Loucy (cell line): ENCODE data around the gene PPARA.

Experiments used
- EZH2phosphoT487 ChIP-seq: fragments of 200-600 bp; IDR thresholded peaks from 2 replicates; pipeline ENCODE4 v1.6.1; 2018; ENCODE audit warnings: antibody characterized with exemption, mild to moderate bottlenecking, moderate library complexity, borderline replicate concordance
- TF ChIP-seq, protein P1 (sequence below): fragments of 200-600 bp; sonication (generic); conservative IDR thresholded peaks from 2 replicates; pipeline ENCODE4 v1.5.1; 2014; ENCODE audit warnings: mild to moderate bottlenecking, antibody characterized with exemption, low read length

DNA sequence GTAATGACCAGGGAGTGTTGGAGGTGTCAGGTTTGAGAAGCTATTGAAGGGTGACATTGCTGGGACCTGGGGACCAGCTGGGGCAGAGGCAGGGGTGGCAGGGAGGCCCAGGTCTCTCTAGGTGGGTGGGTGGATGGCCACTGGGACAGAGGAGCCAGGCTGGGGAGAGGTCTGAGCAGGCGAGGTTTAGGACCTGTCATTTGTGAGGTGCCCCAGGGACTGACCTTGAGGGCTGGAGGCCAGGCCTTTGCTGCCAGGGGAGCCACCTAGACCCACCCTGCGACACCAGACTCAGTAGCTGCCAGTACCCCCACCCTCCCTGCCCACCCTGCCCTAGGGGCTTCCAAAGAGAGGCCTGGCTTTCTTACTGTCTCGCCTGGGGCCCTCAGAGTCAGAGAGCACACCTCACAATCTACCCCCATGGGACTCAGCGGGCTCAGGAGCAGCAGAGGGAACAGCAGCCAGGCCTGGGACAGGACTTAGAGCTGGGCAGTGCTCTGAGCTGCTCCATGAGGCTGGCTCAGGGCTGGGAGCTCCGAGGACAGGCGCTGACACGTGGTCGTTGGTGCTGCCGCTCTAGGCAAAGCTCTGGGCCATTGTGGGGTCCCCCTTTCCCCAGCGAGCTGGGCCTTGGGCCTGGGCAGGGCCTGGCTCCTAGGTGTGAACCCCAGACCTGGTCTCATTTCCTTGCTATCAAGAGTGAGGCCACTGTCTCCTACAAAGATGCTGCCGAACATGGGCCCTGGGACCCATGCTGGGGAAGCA is 28.6 kb upstream of the PPARA start:
- TF ChIP-seq, protein P1, sequence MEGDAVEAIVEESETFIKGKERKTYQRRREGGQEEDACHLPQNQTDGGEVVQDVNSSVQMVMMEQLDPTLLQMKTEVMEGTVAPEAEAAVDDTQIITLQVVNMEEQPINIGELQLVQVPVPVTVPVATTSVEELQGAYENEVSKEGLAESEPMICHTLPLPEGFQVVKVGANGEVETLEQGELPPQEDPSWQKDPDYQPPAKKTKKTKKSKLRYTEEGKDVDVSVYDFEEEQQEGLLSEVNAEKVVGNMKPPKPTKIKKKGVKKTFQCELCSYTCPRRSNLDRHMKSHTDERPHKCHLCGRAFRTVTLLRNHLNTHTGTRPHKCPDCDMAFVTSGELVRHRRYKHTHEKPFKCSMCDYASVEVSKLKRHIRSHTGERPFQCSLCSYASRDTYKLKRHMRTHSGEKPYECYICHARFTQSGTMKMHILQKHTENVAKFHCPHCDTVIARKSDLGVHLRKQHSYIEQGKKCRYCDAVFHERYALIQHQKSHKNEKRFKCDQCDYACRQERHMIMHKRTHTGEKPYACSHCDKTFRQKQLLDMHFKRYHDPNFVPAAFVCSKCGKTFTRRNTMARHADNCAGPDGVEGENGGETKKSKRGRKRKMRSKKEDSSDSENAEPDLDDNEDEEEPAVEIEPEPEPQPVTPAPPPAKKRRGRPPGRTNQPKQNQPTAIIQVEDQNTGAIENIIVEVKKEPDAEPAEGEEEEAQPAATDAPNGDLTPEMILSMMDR: no peak
- no peak for TF ChIP-seq EZH2phosphoT487
